Measurements from ENCODE around the gene FREM3.

- no peak for TF ChIP-seq EZH2phosphoT487 (conservative IDR thresholded peaks at IDR 0.05; ENCODE audit: low read length)
- TF ChIP-seq CTCF (IDR thresholded peaks at IDR 0.05; ENCODE audit: insufficient read depth, low read length, poor library complexity, severe bottlenecking): no peak
Observed at GRCh38 chr4:143643399-143643798, 57.1 kb downstream of the FREM3 start.

Measured in SU-DHL-6 (cell line).